ENCODE measurements around the gene PCDHB11. TPM values are rescaled to one million over a fixed set of nuclear protein-coding genes. Genes with fewer than 3 reads are reported as not detected.
"Not testable (repeated sequence)": the region's sequence is repeated elsewhere in the genome, so short reads cannot be mapped to it uniquely, and the experiment has no call there.

The PCDHB11 gene
- total and polyA plus RNA-seq, 10 donors: 0.07 to 3.4 (median 0.93) TPM

GRCh38 chr5:141172381-141173204 lies 26.8 kb upstream of the PCDHB11 start, which contains the start of gene PCDHB7:
PCDHB7 (plus strand) TSS chr5:141172644; CDS start chr5:141172836, 192 bp downstream.
- H3K27ac ChIP-seq: no peak within 1 kb of the TSS
- 24 to 40% (median 33%) methylated on average over 20 of the region's 20 CpGs for WGBS, 5 donors
- H3K4me1 ChIP-seq: no peaks in the 10 kb centered on the region
- H3K36me3 ChIP-seq: no peaks in the 10 kb centered on the region
- peaks cover 0 to 51% (median 36%) of the 10 kb centered on the region in 8 donors for H3K9me3 ChIP-seq
- H3K27me3 ChIP-seq (replicated peaks in 1 of 7): peaks cover 0 to 64% (median 3%) of the 10 kb centered on the region in 7 donors
- peak within 1 kb of the TSS in 1 of 8 donors; percentile 36 for H3K4me3 ChIP-seq
- peak in 7 of 11 experiments; percentile 11 to 44 (median 31) for TF ChIP-seq CTCF (IDR thresholded peaks at IDR 0.05 in 8 of 11, conservative IDR thresholded peaks at IDR 0.05 in 3 of 11)
- TF ChIP-seq POLR2AphosphoS5 (IDR thresholded peaks at IDR 0.05): no peak
- no peak for DNase-seq
- intact Hi-C loops (cut with DNase I; ENCODE audit: low total_unique reads): no loop called here

GRCh38 chr5:141174291-141175104 lies 24.9 kb upstream of the PCDHB11 start:
- intact Hi-C loops (cut with DNase I; ENCODE audit: low total_unique reads); DNase-seq; H3K27ac ChIP-seq; H3K4me3 ChIP-seq; H3K4me1 ChIP-seq; H3K36me3 ChIP-seq: not testable (repeated sequence)
- WGBS, 5 donors: 40 to 57% (median 52%) methylated on average over 33 to 79 of the region's 79 CpGs
- peaks cover 0 to 67% (median 3%) of the 10 kb centered on the region in 7 donors for H3K27me3 ChIP-seq (replicated peaks in 1 of 7)
- peaks cover 0 to 66% (median 48%) of the 10 kb centered on the region in 8 donors for H3K9me3 ChIP-seq

- intact Hi-C loops (cut with DNase I; ENCODE audit: low total_unique reads): no loop called here
- Histone ChIP-seq H3K9me3 (peaks cover 0 to 76% (median 58%) of the 10 kb centered on the region in 8 donors), H3K4me1 (no peaks in the 10 kb centered on the region), H3K27me3 (replicated peaks in 1 of 7) (peaks cover 0 to 77% (median 9%) of the 10 kb centered on the region in 7 donors), H3K4me3 (no peak overlapping the region), H3K36me3 (no peaks in the 10 kb centered on the region), H3K27ac (no peak overlapping the region)
- DNase-seq: no peak
- TF ChIP-seq POLR2AphosphoS5 (IDR thresholded peaks at IDR 0.05) (no peak), POLR2A (IDR thresholded peaks at IDR 0.05) (no peak), CTCF (IDR thresholded peaks at IDR 0.05 in 8 of 11, conservative IDR thresholded peaks at IDR 0.05 in 3 of 11) (no peak)
- WGBS, 5 donors: 46 to 71% (median 63%) methylated on average over 1 of the region's 1 CpG
Observed at GRCh38 chr5:141175933-141176332, 23.5 kb upstream of the PCDHB11 start.

- Histone ChIP-seq H3K27me3 (replicated peaks in 1 of 7) (peaks cover 0 to 91% (median 11%) of the 10 kb centered on the region in 7 donors), H3K9me3 (peaks cover 0 to 80% (median 65%) of the 10 kb centered on the region in 8 donors)
- DNase-seq; H3K27ac ChIP-seq; H3K36me3 ChIP-seq; H3K4me3 ChIP-seq; intact Hi-C loops (cut with DNase I; ENCODE audit: low total_unique reads); H3K4me1 ChIP-seq: not testable (repeated sequence)
- 25 to 35% (median 30%) methylated on average over 13 to 17 of the region's 18 CpGs for WGBS, 5 donors
Observed at GRCh38 chr5:141177577-141178191, 21.7 kb upstream of the PCDHB11 start, which contains the start of gene PCDHB8. PCDHB8 (plus strand) TSS chr5:141177790; CDS start chr5:141178035, 245 bp downstream.

GRCh38 chr5:141179371-141179770 lies 20.1 kb upstream of the PCDHB11 start:
- H3K4me1 ChIP-seq; H3K27ac ChIP-seq; intact Hi-C loops (cut with DNase I; ENCODE audit: low total_unique reads); H3K36me3 ChIP-seq; H3K4me3 ChIP-seq; DNase-seq: not testable (repeated sequence)
- 35 to 55% (median 50%) methylated on average over 25 to 35 of the region's 39 CpGs for WGBS, 5 donors
- Histone ChIP-seq H3K27me3 (replicated peaks in 1 of 7) (peaks cover 0 to 90% (median 11%) of the 10 kb centered on the region in 7 donors), H3K9me3 (peaks cover 0 to 77% (median 62%) of the 10 kb centered on the region in 8 donors)

GRCh38 chr5:141179876-141180275 lies 19.6 kb upstream of the PCDHB11 start:
- H3K4me3 ChIP-seq; DNase-seq; H3K36me3 ChIP-seq; intact Hi-C loops (cut with DNase I; ENCODE audit: low total_unique reads); H3K27ac ChIP-seq; H3K4me1 ChIP-seq: not testable (repeated sequence)
- 24 to 49% (median 44%) methylated on average over 8 to 32 of the region's 32 CpGs for WGBS, 5 donors
- Histone ChIP-seq H3K27me3 (replicated peaks in 1 of 7) (peaks cover 0 to 90% (median 11%) of the 10 kb centered on the region in 7 donors), H3K9me3 (peaks cover 0 to 77% (median 62%) of the 10 kb centered on the region in 8 donors)

Data from spleen (tissue), 11 donors.